HG02938 (cell line): ENCODE measurements around the gene NRXN2.

Experiments used
- ATAC-seq: cut with Tn5 transposase; IDR thresholded peaks from one replicate; pipeline ENCODE4 v1.9.1; 2021; ENCODE audit warnings: mild to moderate bottlenecking, moderate library complexity; ENCODE audit not compliant: unreplicated experiment

The NRXN2 gene

GRCh38 chr11:64653388-64653973 lies 69.5 kb downstream of the NRXN2 start:
- ATAC-seq: no peak

- no peak for ATAC-seq
These were observed 70.2 kb downstream of the NRXN2 start for GRCh38 chr11:64652586-64653387.

- ATAC-seq: no peak
These were observed 72.0 kb downstream of the NRXN2 start for GRCh38 chr11:64650923-64651523.

GRCh38 chr11:64649291-64649697 lies 73.7 kb downstream of the NRXN2 start:
- ATAC-seq: no peak

- no peak for ATAC-seq
These were observed 74.4 kb downstream of the NRXN2 start for GRCh38 chr11:64648551-64648950.

- no peak for ATAC-seq
These were observed 75.8 kb downstream of the NRXN2 start for GRCh38 chr11:64647019-64647779.

GRCh38 chr11:64644647-64645275 lies 78.2 kb downstream of the NRXN2 start:
- no peak for ATAC-seq

- ATAC-seq: no peak
These were observed 78.9 kb downstream of the NRXN2 start for GRCh38 chr11:64643920-64644646.

GRCh38 chr11:64643256-64643881 lies 79.6 kb downstream of the NRXN2 start:
- ATAC-seq: no peak

GRCh38 chr11:64642871-64643255 lies 80.1 kb downstream of the NRXN2 start:
- ATAC-seq: no peak

- no peak for ATAC-seq
These were observed 80.6 kb downstream of the NRXN2 start for GRCh38 chr11:64642418-64642735.

- no peak for ATAC-seq
These were observed 81.2 kb downstream of the NRXN2 start for GRCh38 chr11:64641596-64642417.

GRCh38 chr11:64639885-64640284 lies 83.1 kb downstream of the NRXN2 start:
- ATAC-seq: no peak

- no peak for ATAC-seq
These were observed 84.2 kb downstream of the NRXN2 start for GRCh38 chr11:64638829-64639228.

GRCh38 chr11:64638018-64638665 lies 84.9 kb downstream of the NRXN2 start:
- ATAC-seq: no peak

GRCh38 chr11:64637334-64638017 lies 85.5 kb downstream of the NRXN2 start:
- no peak for ATAC-seq

- no peak for ATAC-seq
These were observed 89.3 kb downstream of the NRXN2 start for GRCh38 chr11:64633555-64634159.

- ATAC-seq: no peak
These were observed 90.3 kb downstream of the NRXN2 start for GRCh38 chr11:64632654-64633053.
